ENCODE results near the gene CENPQ. TPM values are rescaled to one million over a fixed set of nuclear protein-coding genes. Genes with fewer than 3 reads are reported as not detected.

Gene CENPQ
- total RNA-seq, 1 experiment from 2014 or later = 5.5 TPM

DNA sequence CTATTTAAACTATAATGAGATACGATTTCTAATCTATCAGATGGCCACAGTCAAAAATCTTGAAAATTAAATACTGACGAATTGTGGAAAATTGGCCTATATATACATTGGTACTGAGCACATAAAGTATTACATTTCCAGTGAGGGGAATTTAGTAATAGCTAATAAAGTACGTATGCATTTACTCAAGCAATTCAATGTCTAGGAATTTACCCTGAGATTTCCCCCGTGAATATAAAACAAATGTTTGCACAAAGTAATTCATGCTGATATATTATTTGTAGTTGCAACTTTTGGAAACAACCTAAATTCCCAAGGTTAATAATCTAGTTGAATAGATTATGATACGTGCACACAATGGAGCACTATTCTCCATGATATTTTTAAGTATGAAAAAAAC, 72.6 kb downstream of the CENPQ start:
- DNase-seq (ENCODE audit: low read depth, low spot score) = no peak
- ChIA-PET CTCF (no interaction called here), POLR2A (no interaction called here)
- intact Hi-C loops (cut with micrococcal nuclease; ENCODE audit: unreplicated experiment) (no loop called here), in situ Hi-C loops (cut with HindIII; ENCODE audit: low pct_unique_long_range_greater_than_20kb, low sequenced_read_pairs) (no loop called here)
- no TSS peak for BruUV-seq (replicated peaks)
- H3K36me3 ChIP-seq (ENCODE audit: control insufficient read depth, insufficient read depth, low read length) = no peaks in the 10 kb centered on the region; the same call in 1 of the 2 replicates
- no peaks in the 10 kb centered on the region for H3K27me3 ChIP-seq (ENCODE audit: control insufficient read depth, insufficient read depth, low read length)
- no peak for ATAC-seq
- TF ChIP-seq, protein P1, sequence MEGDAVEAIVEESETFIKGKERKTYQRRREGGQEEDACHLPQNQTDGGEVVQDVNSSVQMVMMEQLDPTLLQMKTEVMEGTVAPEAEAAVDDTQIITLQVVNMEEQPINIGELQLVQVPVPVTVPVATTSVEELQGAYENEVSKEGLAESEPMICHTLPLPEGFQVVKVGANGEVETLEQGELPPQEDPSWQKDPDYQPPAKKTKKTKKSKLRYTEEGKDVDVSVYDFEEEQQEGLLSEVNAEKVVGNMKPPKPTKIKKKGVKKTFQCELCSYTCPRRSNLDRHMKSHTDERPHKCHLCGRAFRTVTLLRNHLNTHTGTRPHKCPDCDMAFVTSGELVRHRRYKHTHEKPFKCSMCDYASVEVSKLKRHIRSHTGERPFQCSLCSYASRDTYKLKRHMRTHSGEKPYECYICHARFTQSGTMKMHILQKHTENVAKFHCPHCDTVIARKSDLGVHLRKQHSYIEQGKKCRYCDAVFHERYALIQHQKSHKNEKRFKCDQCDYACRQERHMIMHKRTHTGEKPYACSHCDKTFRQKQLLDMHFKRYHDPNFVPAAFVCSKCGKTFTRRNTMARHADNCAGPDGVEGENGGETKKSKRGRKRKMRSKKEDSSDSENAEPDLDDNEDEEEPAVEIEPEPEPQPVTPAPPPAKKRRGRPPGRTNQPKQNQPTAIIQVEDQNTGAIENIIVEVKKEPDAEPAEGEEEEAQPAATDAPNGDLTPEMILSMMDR (IDR thresholded peaks at IDR 0.05) = no peak
- TF ChIP-seq SIN3A (IDR thresholded peaks at IDR 0.05; ENCODE audit: borderline replicate concordance, insufficient read depth, low read depth, low read length) (no peak), POLR2AphosphoS5 (IDR thresholded peaks at IDR 0.05; ENCODE audit: low read depth, low read length) (no peak), TCF7L2 (IDR thresholded peaks at IDR 0.05; ENCODE audit: low read depth, low read length) (no peak)
- TF ChIP-seq, protein P2, sequence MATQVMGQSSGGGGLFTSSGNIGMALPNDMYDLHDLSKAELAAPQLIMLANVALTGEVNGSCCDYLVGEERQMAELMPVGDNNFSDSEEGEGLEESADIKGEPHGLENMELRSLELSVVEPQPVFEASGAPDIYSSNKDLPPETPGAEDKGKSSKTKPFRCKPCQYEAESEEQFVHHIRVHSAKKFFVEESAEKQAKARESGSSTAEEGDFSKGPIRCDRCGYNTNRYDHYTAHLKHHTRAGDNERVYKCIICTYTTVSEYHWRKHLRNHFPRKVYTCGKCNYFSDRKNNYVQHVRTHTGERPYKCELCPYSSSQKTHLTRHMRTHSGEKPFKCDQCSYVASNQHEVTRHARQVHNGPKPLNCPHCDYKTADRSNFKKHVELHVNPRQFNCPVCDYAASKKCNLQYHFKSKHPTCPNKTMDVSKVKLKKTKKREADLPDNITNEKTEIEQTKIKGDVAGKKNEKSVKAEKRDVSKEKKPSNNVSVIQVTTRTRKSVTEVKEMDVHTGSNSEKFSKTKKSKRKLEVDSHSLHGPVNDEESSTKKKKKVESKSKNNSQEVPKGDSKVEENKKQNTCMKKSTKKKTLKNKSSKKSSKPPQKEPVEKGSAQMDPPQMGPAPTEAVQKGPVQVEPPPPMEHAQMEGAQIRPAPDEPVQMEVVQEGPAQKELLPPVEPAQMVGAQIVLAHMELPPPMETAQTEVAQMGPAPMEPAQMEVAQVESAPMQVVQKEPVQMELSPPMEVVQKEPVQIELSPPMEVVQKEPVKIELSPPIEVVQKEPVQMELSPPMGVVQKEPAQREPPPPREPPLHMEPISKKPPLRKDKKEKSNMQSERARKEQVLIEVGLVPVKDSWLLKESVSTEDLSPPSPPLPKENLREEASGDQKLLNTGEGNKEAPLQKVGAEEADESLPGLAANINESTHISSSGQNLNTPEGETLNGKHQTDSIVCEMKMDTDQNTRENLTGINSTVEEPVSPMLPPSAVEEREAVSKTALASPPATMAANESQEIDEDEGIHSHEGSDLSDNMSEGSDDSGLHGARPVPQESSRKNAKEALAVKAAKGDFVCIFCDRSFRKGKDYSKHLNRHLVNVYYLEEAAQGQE (IDR thresholded peaks at IDR 0.05; ENCODE audit: insufficient read depth in 1 of 2, low read depth in 2 of 2, low read length in 1 of 2) = no peak
- no peak overlapping the region for H3K27ac ChIP-seq (ENCODE audit: low read length)
- no peaks in the 10 kb centered on the region for H3K9me3 ChIP-seq (ENCODE audit: control insufficient read depth, insufficient read depth, low read depth, low read length)
- H3K4me3 ChIP-seq (ENCODE audit: low read depth in 2 of 2, low read length in 2 of 2) = no peak overlapping the region
- no peaks in the 10 kb centered on the region for H3K4me1 ChIP-seq (ENCODE audit: control insufficient read depth, insufficient read depth, low read length)

DNA sequence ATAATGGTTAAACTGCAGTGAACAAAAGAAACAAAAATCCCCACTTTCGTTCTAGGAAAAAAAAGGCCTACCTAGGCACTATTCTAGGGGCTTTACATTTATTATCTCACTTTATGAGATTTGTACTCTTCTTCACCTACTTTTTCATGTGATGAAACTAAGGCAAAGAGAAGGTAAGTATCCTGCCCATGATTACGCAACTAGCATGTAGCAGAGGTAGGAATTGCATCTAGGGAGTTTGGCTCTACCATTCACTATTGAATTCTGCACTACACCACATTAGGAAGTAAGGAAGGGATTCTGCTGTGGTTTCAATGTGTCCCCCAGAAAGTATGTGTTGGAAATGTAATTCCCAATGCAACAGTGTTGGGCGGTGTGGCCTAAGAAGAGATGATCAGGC, 75.9 kb downstream of the CENPQ start:
- DNase-seq (ENCODE audit: low read depth, low spot score) = no peak
- Histone ChIP-seq H3K4me1 (ENCODE audit: control insufficient read depth, insufficient read depth, low read length) (no peaks in the 10 kb centered on the region), H3K9me3 (ENCODE audit: control insufficient read depth, insufficient read depth, low read depth, low read length) (no peaks in the 10 kb centered on the region), H3K36me3 (ENCODE audit: control insufficient read depth, insufficient read depth, low read length) (no peaks in the 10 kb centered on the region; the same call in 1 of the 2 replicates), H3K4me3 (ENCODE audit: low read depth in 2 of 2, low read length in 2 of 2) (no peak overlapping the region), H3K27me3 (ENCODE audit: control insufficient read depth, insufficient read depth, low read length) (no peaks in the 10 kb centered on the region), H3K27ac (ENCODE audit: low read length) (no peak overlapping the region)
- no peak for ATAC-seq
- CTCF ChIA-PET = no interaction called here
- intact Hi-C loops (cut with micrococcal nuclease; ENCODE audit: unreplicated experiment) (no loop called here), in situ Hi-C loops (cut with HindIII; ENCODE audit: low pct_unique_long_range_greater_than_20kb, low sequenced_read_pairs) (no loop called here)
- BruUV-seq (replicated peaks) = no TSS peak
- POLR2A ChIA-PET = no interaction called here
- TF ChIP-seq SIN3A (IDR thresholded peaks at IDR 0.05; ENCODE audit: borderline replicate concordance, insufficient read depth, low read depth, low read length) (no peak), POLR2AphosphoS5 (IDR thresholded peaks at IDR 0.05; ENCODE audit: low read depth, low read length) (no peak), TCF7L2 (IDR thresholded peaks at IDR 0.05; ENCODE audit: low read depth, low read length) (no peak)
- TF ChIP-seq, protein P2 (IDR thresholded peaks at IDR 0.05; ENCODE audit: insufficient read depth in 1 of 2, low read depth in 2 of 2, low read length in 1 of 2) = no peak
- TF ChIP-seq, protein P1 (IDR thresholded peaks at IDR 0.05) = no peak

Measured in Panc1 (cell line).